NCI-H524 treated with DMSO at 0.1 percent for 48 hours (cell line): ENCODE results near the gene NRN1L.

ENCODE experiments used
- DNase-seq: peaks from one replicate; lab custom pipeline; 2025; lab: John Stamatoyannopoulos, UW

NRN1L gene

GRCh38 chr16:67935402-67936123 is 50.9 kb downstream of the NRN1L start:
- peak; percentile 88 for DNase-seq
